GM06990 (cell line): Measurements from ENCODE around the gene SMAD4.

Source experiments
- DNase-seq: peaks from one replicate; pipeline ENCODE4 v3.0.0-alpha.2; 2011; ENCODE audit not compliant: insufficient read length; ENCODE audit errors: extremely low read depth
- H3K27me3 ChIP-seq: replicated peaks from 2 replicates; pipeline ENCODE4 v1.6.0; 2011; ENCODE audit warnings: low read length; ENCODE audit not compliant: control insufficient read depth, insufficient read depth
- H3K36me3 ChIP-seq: 2 replicates; pipeline ENCODE4 v1.5.1; 2011; ENCODE audit warnings: low read length; ENCODE audit not compliant: control insufficient read depth, insufficient read depth
- H3K4me3 ChIP-seq: replicated peaks from 2 replicates; pipeline ENCODE4 v1.5.1; 2011; ENCODE audit warnings: low read depth, mild to moderate bottlenecking, control low read depth, low read length
- TF ChIP-seq, protein P1 (sequence below): IDR thresholded peaks from 2 replicates; pipeline ENCODE4 v1.5.1; 2011; ENCODE audit warnings: low read length, control low read depth, mild to moderate bottlenecking, inconsistent platforms; ENCODE audit not compliant: insufficient read depth, poor library complexity, severe bottlenecking

Gene SMAD4

DNA sequence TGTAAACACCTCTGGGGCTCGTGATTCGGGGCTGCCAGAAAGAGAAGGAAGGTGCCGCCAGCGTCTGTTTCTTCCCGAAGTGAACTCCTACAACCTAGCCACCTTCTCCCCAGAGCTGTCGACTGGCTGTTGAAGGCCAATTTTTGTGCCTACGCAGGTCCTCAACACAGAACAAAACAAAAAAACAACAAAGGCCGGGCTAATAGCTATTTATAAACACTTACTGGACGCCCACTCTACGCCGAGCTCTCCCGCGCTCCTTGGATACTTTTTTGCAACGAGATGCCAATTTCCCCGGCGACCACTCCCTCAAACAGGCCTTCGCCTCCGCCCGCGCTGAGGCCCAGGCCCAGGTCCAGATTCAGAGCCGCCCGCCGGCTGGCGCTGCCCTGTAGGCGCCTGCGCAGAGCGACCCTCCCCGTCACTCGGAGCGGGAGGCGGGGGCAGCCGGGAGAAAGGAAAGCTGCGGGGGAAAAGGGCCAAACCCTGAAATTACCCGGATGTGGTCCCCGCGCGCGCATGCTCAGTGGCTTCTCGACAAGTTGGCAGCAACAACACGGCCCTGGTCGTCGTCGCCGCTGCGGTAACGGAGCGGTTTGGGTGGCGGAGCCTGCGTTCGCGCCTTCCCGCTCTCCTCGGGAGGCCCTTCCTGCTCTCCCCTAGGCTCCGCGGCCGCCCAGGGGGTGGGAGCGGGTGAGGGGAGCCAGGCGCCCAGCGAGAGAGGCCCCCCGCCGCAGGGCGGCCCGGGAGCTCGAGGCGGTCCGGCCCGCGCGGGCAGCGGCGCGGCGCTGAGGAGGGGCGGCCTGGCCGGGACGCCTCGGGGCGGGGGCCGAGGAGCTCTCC lies at the start of gene SMAD4:
Gene SMAD4, plus strand, starts transcription at position 520 of the 843 bp plus-strand sequence. CDS start 16,834 bp downstream, outside the sequence.
- Histone ChIP-seq H3K4me3 (peak within 1 kb of the TSS; percentile 71), H3K27me3 (no peaks in the 10 kb centered on the region), H3K36me3 (peaks cover 3% of the 10 kb centered on the region; the same call in 1 of the 2 replicates)
- DNase-seq: peak; percentile 93
- TF ChIP-seq, protein P1, sequence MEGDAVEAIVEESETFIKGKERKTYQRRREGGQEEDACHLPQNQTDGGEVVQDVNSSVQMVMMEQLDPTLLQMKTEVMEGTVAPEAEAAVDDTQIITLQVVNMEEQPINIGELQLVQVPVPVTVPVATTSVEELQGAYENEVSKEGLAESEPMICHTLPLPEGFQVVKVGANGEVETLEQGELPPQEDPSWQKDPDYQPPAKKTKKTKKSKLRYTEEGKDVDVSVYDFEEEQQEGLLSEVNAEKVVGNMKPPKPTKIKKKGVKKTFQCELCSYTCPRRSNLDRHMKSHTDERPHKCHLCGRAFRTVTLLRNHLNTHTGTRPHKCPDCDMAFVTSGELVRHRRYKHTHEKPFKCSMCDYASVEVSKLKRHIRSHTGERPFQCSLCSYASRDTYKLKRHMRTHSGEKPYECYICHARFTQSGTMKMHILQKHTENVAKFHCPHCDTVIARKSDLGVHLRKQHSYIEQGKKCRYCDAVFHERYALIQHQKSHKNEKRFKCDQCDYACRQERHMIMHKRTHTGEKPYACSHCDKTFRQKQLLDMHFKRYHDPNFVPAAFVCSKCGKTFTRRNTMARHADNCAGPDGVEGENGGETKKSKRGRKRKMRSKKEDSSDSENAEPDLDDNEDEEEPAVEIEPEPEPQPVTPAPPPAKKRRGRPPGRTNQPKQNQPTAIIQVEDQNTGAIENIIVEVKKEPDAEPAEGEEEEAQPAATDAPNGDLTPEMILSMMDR: no peak

DNA sequence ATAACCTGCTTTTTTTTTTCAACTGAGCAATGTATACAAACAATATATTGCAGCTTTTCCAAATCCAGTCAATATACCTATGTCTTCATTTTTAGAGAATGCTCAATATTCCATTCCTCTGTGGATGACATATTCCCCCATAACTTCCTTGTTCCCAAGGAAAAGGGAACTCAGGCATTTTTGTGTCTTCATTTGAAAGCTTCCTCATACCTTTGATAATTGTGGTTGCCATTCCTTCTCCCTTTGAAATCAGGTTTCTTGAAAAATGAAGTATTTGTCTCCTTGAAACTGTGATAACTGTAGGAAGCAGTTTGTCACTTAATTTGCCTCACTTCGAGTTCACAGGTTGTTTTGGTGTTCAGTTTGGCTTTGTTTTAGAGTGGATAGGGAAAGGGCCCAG lies 48.6 kb upstream of the SMAD4 start:
- H3K27me3 ChIP-seq: no peaks in the 10 kb centered on the region
- TF ChIP-seq, protein P1: no peak
- H3K4me3 ChIP-seq: no peak overlapping the region
- peaks cover 4% of the 10 kb centered on the region for H3K36me3 ChIP-seq
- no peak for DNase-seq

DNA sequence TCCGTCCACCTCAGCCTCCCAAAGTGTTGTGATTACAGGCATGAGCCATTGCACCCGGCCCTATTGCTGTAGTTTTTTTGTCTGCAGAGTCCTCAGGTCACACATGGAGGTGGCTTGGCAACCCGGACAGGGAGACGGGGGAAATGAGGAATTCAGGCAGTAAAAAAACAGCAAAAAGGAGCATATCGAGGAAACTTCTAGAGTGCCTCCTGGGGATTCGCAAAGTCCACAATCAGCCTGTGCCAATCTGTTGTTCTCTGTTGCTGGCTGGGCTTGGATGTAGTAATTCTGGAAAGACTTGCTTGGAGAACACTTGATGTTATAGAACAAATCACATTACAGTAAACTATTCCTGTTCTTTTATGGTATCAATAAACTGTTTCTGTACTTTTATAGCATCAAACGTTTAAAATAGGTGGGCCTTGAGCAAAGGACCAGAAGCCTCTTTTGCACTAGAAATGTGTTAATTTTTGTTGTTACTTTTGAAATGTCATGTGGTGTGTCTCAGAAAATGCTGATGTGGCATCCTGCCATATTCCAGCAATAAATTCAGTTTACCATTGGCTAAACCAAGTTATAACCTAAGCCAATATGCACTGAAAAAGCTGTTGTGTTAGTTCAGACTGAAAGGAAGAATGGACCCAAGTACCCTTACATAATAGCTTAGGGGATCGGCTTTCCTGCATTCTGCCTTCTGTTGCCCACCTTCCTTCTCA lies 47.8 kb upstream of the SMAD4 start:
- H3K4me3 ChIP-seq: no peak overlapping the region
- DNase-seq: no peak
- TF ChIP-seq, protein P1: no peak
- no peaks in the 10 kb centered on the region for H3K27me3 ChIP-seq
- peaks cover 4% of the 10 kb centered on the region for H3K36me3 ChIP-seq

DNA sequence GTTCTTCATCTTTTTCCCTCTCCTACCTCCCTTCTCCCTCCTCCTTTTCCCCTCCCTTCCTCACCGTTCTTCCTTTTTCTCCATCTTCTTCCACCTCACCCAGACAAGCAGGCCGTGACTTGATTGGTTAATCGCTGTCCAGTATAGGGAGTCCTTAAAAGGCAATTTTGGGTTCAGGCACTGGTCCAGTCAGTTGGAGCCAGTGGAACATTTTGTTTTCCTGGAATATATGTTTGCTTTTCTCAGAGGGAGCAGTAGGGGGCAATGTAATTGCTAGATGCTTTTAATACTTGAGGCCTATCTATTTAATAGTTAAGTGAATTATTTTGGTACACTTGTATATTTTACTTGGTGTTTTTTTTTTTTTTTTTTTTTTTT lies 47.2 kb upstream of the SMAD4 start:
- no peak for DNase-seq
- Histone ChIP-seq H3K4me3 (no peak overlapping the region), H3K27me3 (no peaks in the 10 kb centered on the region), H3K36me3 (peaks cover 3% of the 10 kb centered on the region)
- TF ChIP-seq, protein P1: no peak

DNA sequence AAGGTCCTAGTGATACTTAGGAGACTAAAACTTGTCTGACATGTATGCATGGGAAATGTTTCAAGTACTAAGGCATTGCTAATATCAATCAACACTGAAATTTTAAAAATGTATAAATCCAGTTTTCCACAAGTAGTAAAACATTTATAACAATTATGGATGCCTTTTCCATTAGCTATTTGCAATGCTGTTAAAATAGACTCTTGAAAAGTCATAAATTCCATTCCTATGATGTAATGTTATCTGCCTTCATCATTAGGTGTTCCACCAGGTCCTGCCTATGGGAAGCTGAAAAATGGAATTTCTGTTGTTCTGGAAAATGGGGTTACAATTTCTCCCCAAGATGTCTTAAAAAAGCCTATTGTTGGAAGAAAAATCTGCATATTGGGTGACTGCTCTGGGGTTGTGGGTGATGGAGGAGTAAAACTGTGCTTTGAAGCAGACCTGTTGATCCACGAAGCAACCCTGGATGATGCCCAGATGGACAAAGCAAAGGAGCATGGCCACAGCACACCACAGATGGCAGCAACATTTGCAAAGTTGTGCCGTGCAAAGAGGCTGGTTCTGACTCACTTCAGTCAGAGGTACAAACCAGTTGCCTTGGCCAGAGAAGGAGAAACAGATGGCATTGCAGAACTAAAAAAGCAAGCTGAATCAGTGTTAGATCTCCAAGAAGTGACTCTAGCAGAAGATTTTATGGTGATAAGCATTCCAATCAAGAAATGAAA lies 43.5 kb upstream of the SMAD4 start:
- Histone ChIP-seq H3K36me3 (peaks cover 3% of the 10 kb centered on the region), H3K4me3 (no peak overlapping the region), H3K27me3 (no peaks in the 10 kb centered on the region)
- DNase-seq: no peak
- TF ChIP-seq, protein P1: no peak
